Measurements from ENCODE around the gene PRL. TPM values are rescaled to one million over a fixed set of nuclear protein-coding genes. Genes with fewer than 3 reads are reported as not detected.

PRL gene
- total and polyA plus RNA-seq, 2 of the 8 experiments (the other 6 are each of a cell fraction or from before 2014, with no cell fraction given): not detected

DNA sequence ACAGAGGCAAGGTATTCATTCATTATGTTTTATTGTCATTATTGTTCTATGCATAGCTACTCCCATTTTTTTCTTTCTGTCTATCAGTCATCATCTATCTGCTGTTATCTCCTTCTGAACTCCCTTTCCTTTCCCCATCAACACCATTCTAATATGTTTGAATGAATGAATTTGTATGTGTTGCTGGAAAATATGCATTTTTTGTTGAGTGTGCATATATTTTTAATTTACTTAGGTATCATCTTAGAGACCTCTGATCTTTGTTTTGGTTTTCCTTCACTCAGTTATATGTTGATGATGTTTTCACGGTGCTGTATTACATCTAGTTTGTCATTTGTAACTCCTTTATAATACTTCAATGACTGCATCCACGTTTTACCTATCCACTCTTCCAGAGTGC is 12.1 kb upstream of the PRL start:
- CTCF ChIA-PET (ENCODE audit: partially characterized antibody): no interaction called here
- FAIRE-seq: no peak

More for the DNA sequence above, 12.1 kb upstream of the PRL start:
- POLR2A ChIA-PET (ENCODE audit: partially characterized antibody): interaction anchor here (0.9 kb wide), 1 partner anchor 9 kb away, joined by 4 read pairs; no protein-coding TSS in a partner anchor
- Histone ChIP-seq H4K91ac (replicated peaks; ENCODE audit: insufficient read length, low read length) (no peak overlapping the region), H3K79me2 (ENCODE audit: control insufficient read depth in 1 of 2, insufficient read depth in 2 of 2, low read length in 2 of 2) (no peaks in the 10 kb centered on the region), H3K36me3 (ENCODE audit: control insufficient read depth in 2 of 4, insufficient read depth in 4 of 4, low read length in 3 of 4) (no peaks in the 10 kb centered on the region; a peak in 1 of 8 replicates), H3K9ac (replicated peaks in 1 of 4; ENCODE audit: extremely low read depth in 1 of 4, low read depth in 3 of 4, low read length in 3 of 4) (no peak overlapping the region), H3K4me3 (ENCODE audit: extremely low read depth in 1 of 4, insufficient read depth in 2 of 4, low read depth in 3 of 4, low read length in 4 of 4) (no peak overlapping the region), H3K4ac (replicated peaks; ENCODE audit: insufficient read length, low read depth, low read length) (no peak overlapping the region), H2BK5ac (ENCODE audit: low read depth, low read length) (no peak overlapping the region), H3K23ac (ENCODE audit: insufficient read length) (no peak overlapping the region), H3K18ac (ENCODE audit: extremely low read depth, low read length) (no peak overlapping the region), H2BK20ac (ENCODE audit: low read length) (no peak overlapping the region), H4K8ac (ENCODE audit: extremely low read depth, insufficient read depth, low read length) (no peak overlapping the region), H3K27ac (ENCODE audit: low read depth, low read length) (no peak overlapping the region), H4K20me1 (replicated peaks in 1 of 2; ENCODE audit: control insufficient read depth in 1 of 2, insufficient read depth in 2 of 2, low read length in 2 of 2) (no peaks in the 10 kb centered on the region), H2BK15ac (ENCODE audit: low read length) (no peak overlapping the region), H4K5ac (ENCODE audit: insufficient read length, low read depth, low read length) (no peak overlapping the region), H3K14ac (ENCODE audit: insufficient read length) (no peak overlapping the region), H3K4me1 (replicated peaks in 1 of 4; ENCODE audit: control insufficient read depth in 3 of 4, insufficient read depth in 4 of 4, low read length in 3 of 4) (no peaks in the 10 kb centered on the region), H2AK5ac (ENCODE audit: low read depth, low read length) (no peak overlapping the region), H3K9me3 (ENCODE audit: insufficient read depth in 2 of 2, low read depth in 1 of 2, low read length in 1 of 2) (peaks cover 16 to 21% of the 10 kb centered on the region in 2 experiments), H2BK120ac (replicated peaks; ENCODE audit: low read depth, low read length) (no peak overlapping the region), H3K79me1 (ENCODE audit: low read depth, low read length) (no peaks in the 10 kb centered on the region), H3K27me3 (replicated peaks in 1 of 4; ENCODE audit: control insufficient read depth in 3 of 4, extremely low read depth in 1 of 4, insufficient read depth in 3 of 4, low read length in 3 of 4) (peaks cover 0 to 1% (median 0%) of the 10 kb centered on the region in 4 experiments; a peak in 1 of 7 replicates), H2AFZ (ENCODE audit: low read length) (no peak overlapping the region), H2BK12ac (ENCODE audit: low read depth, low read length) (no peak overlapping the region), H3K4me2 (ENCODE audit: insufficient read depth in 1 of 2, low read depth in 2 of 2, low read length in 2 of 2) (no peak overlapping the region), H3K56ac (replicated peaks; ENCODE audit: insufficient read length, low read depth, low read length) (no peak overlapping the region), H3K23me2 (ENCODE audit: low read depth, low read length) (no peaks in the 10 kb centered on the region)
- WGBS, 2 experiments (ENCODE audit: extremely low coverage in 1 of 2, insufficient coverage in 1 of 2, insufficient read length in 1 of 2, insufficient replicate concordance in 2 of 2, low coverage in 1 of 2, low lambda C conversion rate in 2 of 2, missing lambda C conversion rate in 1 of 2): 87% methylated on average over 2 of the region's 2 CpGs; no CpG with 5 or more reads in 1 of the 2 experiments
- no peak for TF ChIP-seq TEAD4 (IDR thresholded peaks at IDR 0.05; ENCODE audit: low read depth, low read length)
- no peak for TF ChIP-seq CEBPB (IDR thresholded peaks at IDR 0.05; ENCODE audit: low read depth, low read length)
- no peak for TF ChIP-seq KDM5A (IDR thresholded peaks at IDR 0.05; ENCODE audit: low read length)
- no peak for TF ChIP-seq HDAC6 (IDR thresholded peaks at IDR 0.05; ENCODE audit: low read depth, low read length)
- TF ChIP-seq NRF1 (IDR thresholded peaks at IDR 0.05; ENCODE audit: low read depth, low read length): no peak
- TF ChIP-seq FOSL1 (IDR thresholded peaks at IDR 0.05; ENCODE audit: insufficient read depth, low read depth, low read length): no peak
- TF ChIP-seq SUZ12 (IDR thresholded peaks at IDR 0.05; ENCODE audit: low read length): no peak
- TF ChIP-seq EZH2 (IDR thresholded peaks at IDR 0.05; ENCODE audit: low read depth, low read length, severe bottlenecking): no peak
- no peak for TF ChIP-seq SP4 (IDR thresholded peaks at IDR 0.05; ENCODE audit: low read length)
- TF ChIP-seq CREB1 (IDR thresholded peaks at IDR 0.05): no peak
- TF ChIP-seq EGR1 (IDR thresholded peaks at IDR 0.05; ENCODE audit: borderline replicate concordance, low read depth, low read length): no peak
- no peak for TF ChIP-seq BRCA1 (IDR thresholded peaks at IDR 0.05; ENCODE audit: low read depth, low read length)
- TF ChIP-seq, protein P1, sequence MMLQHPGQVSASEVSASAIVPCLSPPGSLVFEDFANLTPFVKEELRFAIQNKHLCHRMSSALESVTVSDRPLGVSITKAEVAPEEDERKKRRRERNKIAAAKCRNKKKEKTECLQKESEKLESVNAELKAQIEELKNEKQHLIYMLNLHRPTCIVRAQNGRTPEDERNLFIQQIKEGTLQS (IDR thresholded peaks at IDR 0.05; ENCODE audit: insufficient read depth, low read depth, low read length): no peak
- DNase-seq (ENCODE audit: low read depth in 1 of 2, low spot score in 2 of 2): no peak
